Hepatocyte (in vitro differentiated cells): ENCODE results near the gene CAPN8. TPM values are rescaled to one million over a fixed set of nuclear protein-coding genes. Genes with fewer than 3 reads are reported as not detected.
A peak's percentile ranks its signal among the peaks of the same experiment; 100 is the strongest.

Source experiments
- DNase-seq: peaks from one replicate; pipeline ENCODE4 v3.0.0-alpha.2; 2016; ENCODE audit warnings: low spot score
- H2AFZ ChIP-seq: fragments of 200-600 bp; sonication (generic); 2 replicates; pipeline ENCODE4 v1.6.0; 2016; ENCODE audit warnings: antibody characterized with exemption, mild to moderate bottlenecking
- H3K27ac ChIP-seq: fragments of 200-600 bp; sonication (generic); 2 replicates; pipeline ENCODE4 v1.5.1; 2016; ENCODE audit warnings: mild to moderate bottlenecking
- H3K27me3 ChIP-seq: fragments of 200-600 bp; sonication (generic); 2 replicates; pipeline ENCODE4 v1.6.1; 2016
- H3K36me3 ChIP-seq: fragments of 200-600 bp; sonication (generic); replicated peaks from 2 replicates; pipeline ENCODE4 v1.5.1; 2016; ENCODE audit warnings: low read depth; ENCODE audit not compliant: insufficient read depth
- H3K4me1 ChIP-seq: fragments of 200-600 bp; sonication (generic); 2 replicates; pipeline ENCODE4 v1.5.1; 2016; ENCODE audit warnings: mild to moderate bottlenecking, moderate library complexity; ENCODE audit not compliant: insufficient read depth
- H3K4me2 ChIP-seq: fragments of 200-600 bp; sonication (generic); 2 replicates; pipeline ENCODE4 v1.6.0; 2016
- H3K4me3 ChIP-seq: fragments of 200-600 bp; sonication (generic); 2 replicates; pipeline ENCODE4 v1.5.1; 2016; ENCODE audit warnings: mild to moderate bottlenecking
- H3K79me2 ChIP-seq: fragments of 200-600 bp; sonication (generic); 2 replicates; pipeline ENCODE4 v1.6.0; 2017; ENCODE audit warnings: mild to moderate bottlenecking
- H3K9me2 ChIP-seq: fragments of 200-600 bp; sonication (generic); replicated peaks from 2 replicates; pipeline ENCODE4 v1.6.0; 2017; ENCODE audit warnings: mild to moderate bottlenecking; ENCODE audit not compliant: insufficient read depth
- H3K9me3 ChIP-seq: fragments of 200-600 bp; sonication (generic); 2 replicates; pipeline ENCODE4 v1.5.1; 2016; ENCODE audit warnings: low read depth, mild to moderate bottlenecking
- H4K20me1 ChIP-seq: fragments of 200-600 bp; sonication (generic); 2 replicates; pipeline ENCODE4 v1.6.0; 2016; ENCODE audit warnings: mild to moderate bottlenecking; ENCODE audit not compliant: insufficient read depth, poor library complexity, severe bottlenecking
- EZH2 ChIP-seq: fragments of 200-600 bp; sonication (generic); IDR thresholded peaks from 2 replicates; pipeline ENCODE4 v1.6.1; 2016; ENCODE audit warnings: antibody characterized with exemption, mild to moderate bottlenecking, borderline replicate concordance
- EZH2phosphoT487 ChIP-seq: fragments of 200-600 bp; sonication (generic); IDR thresholded peaks from one replicate; pipeline ENCODE4 v1.6.1; 2018; ENCODE audit warnings: antibody characterized with exemption, mild to moderate bottlenecking, low read depth, moderate library complexity; ENCODE audit not compliant: unreplicated experiment, severe bottlenecking
- WGBS: methylation state at CpG from one replicate; pipeline ENCODE4 v1.1.6; 2016; ENCODE audit warnings: low lambda C conversion rate; ENCODE audit errors: missing lambda C conversion rate; 5-methylcytosine and 5-hydroxymethylcytosine counted together
- polyA plus RNA-seq: library from polyadenylated mRNA; unstranded; fragments of >200 nt; fragmentation: Nextera tagmentation; extraction: Ambion mirVana; gene quantifications from 2 replicates; pipeline ENCODE4 v1.2.1, GENCODE V29; 2016
- total RNA-seq: library from RNA; depleted of rRNA; stranded (reverse); fragments of >200 nt; gene quantifications from 2 replicates; pipeline ENCODE4 v1.2.3, GENCODE V29; 2014
- TF ChIP-seq, protein P1 (sequence below): fragments of 200-600 bp; sonication (generic); IDR thresholded peaks from 2 replicates; pipeline ENCODE4 v1.5.1; 2016; ENCODE audit warnings: antibody characterized with exemption, mild to moderate bottlenecking; ENCODE audit not compliant: poor library complexity

The CAPN8 gene
- total and polyA plus RNA-seq, 2 experiments from 2014 or later: 16.4 to 18.0 TPM

DNA sequence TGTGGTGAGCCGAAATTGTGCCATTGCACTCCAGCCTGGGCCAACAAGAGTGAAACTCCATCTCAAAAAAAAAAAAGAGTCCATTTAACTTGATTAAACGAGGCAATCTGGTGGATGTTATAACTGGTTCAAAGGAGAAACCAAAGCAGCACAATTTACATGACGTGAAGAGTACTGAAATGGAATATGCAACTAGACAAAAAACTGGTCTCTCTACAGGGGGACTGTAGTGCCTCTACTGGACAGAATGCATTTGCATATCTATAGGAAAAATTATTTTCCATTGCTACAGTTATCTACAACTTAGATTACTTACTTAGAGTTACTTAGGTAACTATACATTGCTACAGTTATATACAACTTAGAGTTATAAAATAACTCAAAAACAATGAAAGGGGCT lies 44.1 kb upstream of the CAPN8 start:
- Histone ChIP-seq H4K20me1 (no peaks in the 10 kb centered on the region), H3K27ac (no peak overlapping the region), H2AFZ (no peak overlapping the region), H3K9me3 (no peaks in the 10 kb centered on the region), H3K4me3 (no peak overlapping the region), H3K9me2 (no peaks in the 10 kb centered on the region), H3K27me3 (no peaks in the 10 kb centered on the region), H3K4me1 (peaks cover 45% of the 10 kb centered on the region), H3K4me2 (no peak overlapping the region), H3K36me3 (no peaks in the 10 kb centered on the region), H3K79me2 (peaks cover 23% of the 10 kb centered on the region)
- DNase-seq: no peak
- 78% methylated on average over 3 of the region's 3 CpGs for WGBS
- TF ChIP-seq, protein P1, sequence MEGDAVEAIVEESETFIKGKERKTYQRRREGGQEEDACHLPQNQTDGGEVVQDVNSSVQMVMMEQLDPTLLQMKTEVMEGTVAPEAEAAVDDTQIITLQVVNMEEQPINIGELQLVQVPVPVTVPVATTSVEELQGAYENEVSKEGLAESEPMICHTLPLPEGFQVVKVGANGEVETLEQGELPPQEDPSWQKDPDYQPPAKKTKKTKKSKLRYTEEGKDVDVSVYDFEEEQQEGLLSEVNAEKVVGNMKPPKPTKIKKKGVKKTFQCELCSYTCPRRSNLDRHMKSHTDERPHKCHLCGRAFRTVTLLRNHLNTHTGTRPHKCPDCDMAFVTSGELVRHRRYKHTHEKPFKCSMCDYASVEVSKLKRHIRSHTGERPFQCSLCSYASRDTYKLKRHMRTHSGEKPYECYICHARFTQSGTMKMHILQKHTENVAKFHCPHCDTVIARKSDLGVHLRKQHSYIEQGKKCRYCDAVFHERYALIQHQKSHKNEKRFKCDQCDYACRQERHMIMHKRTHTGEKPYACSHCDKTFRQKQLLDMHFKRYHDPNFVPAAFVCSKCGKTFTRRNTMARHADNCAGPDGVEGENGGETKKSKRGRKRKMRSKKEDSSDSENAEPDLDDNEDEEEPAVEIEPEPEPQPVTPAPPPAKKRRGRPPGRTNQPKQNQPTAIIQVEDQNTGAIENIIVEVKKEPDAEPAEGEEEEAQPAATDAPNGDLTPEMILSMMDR: peak; percentile 48
- no peak for TF ChIP-seq EZH2

DNA sequence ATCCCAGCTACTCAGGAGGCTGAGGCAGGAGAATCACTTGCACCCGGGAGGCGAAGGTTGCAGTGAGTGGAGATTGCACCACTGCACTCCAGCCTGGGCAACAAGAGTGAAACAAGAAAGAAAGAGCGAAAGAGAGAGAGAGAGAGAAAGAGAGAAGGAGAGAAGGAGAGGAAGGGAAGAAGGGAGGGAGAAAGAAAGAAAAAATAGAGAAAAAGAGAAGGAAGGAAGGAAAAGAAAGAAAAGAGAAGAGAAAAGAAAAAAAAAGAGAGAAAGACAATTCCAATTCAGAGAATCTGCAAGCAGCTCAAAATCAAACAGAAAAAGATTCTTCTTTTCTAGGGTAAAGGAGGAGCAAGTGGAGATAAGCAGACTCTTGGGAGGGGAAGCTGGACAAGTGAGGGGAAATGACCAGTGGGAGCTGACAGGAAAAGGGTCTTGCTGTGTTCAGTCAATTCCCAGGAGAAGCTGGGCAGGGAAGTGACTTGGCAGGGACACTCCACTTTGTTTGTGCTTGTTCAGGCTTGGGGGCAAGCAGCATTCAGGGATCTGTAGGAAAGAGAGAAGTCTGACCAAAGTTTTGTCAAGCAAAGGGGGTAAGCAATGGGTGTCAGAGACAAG lies 43.3 kb upstream of the CAPN8 start:
- Histone ChIP-seq H3K27me3 (no peaks in the 10 kb centered on the region), H3K79me2 (peaks cover 14% of the 10 kb centered on the region), H3K27ac (peak overlapping the region; percentile 92), H3K4me3 (no peak overlapping the region), H3K36me3 (no peaks in the 10 kb centered on the region), H4K20me1 (no peaks in the 10 kb centered on the region), H3K9me3 (no peaks in the 10 kb centered on the region), H3K4me2 (no peak overlapping the region), H2AFZ (no peak overlapping the region), H3K9me2 (no peaks in the 10 kb centered on the region), H3K4me1 (peaks cover 39% of the 10 kb centered on the region)
- no peak for DNase-seq
- no peak for TF ChIP-seq EZH2phosphoT487
- TF ChIP-seq, protein P1: no peak
- TF ChIP-seq EZH2: no peak
- 84% methylated on average over 3 of the region's 3 CpGs for WGBS

DNA sequence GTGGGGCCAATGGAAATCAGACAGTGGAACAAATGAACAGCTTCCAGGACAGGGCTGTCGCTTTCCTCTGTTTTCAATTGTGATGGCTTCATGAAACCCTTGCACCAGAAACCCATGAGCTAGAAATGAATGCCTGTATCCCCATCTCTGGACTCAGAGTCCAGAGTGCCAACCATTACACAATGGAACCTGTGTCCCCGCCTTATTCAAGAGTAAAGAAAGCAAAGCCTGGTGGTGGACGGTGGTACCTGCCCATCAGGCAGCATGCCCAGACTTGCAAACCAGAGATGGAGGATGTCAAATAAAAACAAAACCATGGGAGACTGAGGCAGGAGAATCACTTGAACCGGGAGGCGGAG lies 42.5 kb upstream of the CAPN8 start:
- peak overlapping the region; percentile 56 for H3K4me2 ChIP-seq
- DNase-seq: no peak
- H3K4me1 ChIP-seq: peaks cover 37% of the 10 kb centered on the region
- no peaks in the 10 kb centered on the region for H3K27me3 ChIP-seq
- no peaks in the 10 kb centered on the region for H3K36me3 ChIP-seq
- no peak overlapping the region for H3K4me3 ChIP-seq
- peak overlapping the region; percentile 92 for H3K27ac ChIP-seq
- TF ChIP-seq EZH2 (no peak), EZH2phosphoT487 (no peak)
- TF ChIP-seq, protein P1: no peak
- WGBS: 88% methylated on average over 5 of the region's 5 CpGs
- H3K9me2 ChIP-seq: no peaks in the 10 kb centered on the region
- H2AFZ ChIP-seq: no peak overlapping the region
- peaks cover 7% of the 10 kb centered on the region for H3K79me2 ChIP-seq
- H3K9me3 ChIP-seq: no peaks in the 10 kb centered on the region
- no peaks in the 10 kb centered on the region for H4K20me1 ChIP-seq
